Mesothelial cell of epicardium (in vitro differentiated cells): ENCODE results near the gene FAIM2. TPM values are rescaled to one million over a fixed set of nuclear protein-coding genes. Genes with fewer than 3 reads are reported as not detected.

Experiments
- DNase-seq, 2 experiments: peaks; one replicate each; pipeline ENCODE4 v3.0.0; 2021; ENCODE audit warnings: low spot score in 2 of 2; ENCODE audit not compliant: unreplicated experiment in 2 of 2
- H3K27ac Mint-ChIP-seq: 2 replicates; pipeline ENCODE4 v1.8.0; 2021; ENCODE audit warnings: mixed read lengths
- H3K27me3 Mint-ChIP-seq: 2 replicates; pipeline ENCODE4 v1.8.0; 2021; ENCODE audit warnings: low read depth, mixed read lengths
- H3K36me3 Mint-ChIP-seq: 2 replicates; pipeline ENCODE4 v1.8.0; 2021; ENCODE audit warnings: mixed read lengths
- H3K4me1 Mint-ChIP-seq: 2 replicates; pipeline ENCODE4 v1.8.0; 2021; ENCODE audit warnings: mixed read lengths
- H3K4me3 Mint-ChIP-seq: 2 replicates; pipeline ENCODE4 v1.8.0; 2021; ENCODE audit warnings: mild to moderate bottlenecking, moderate library complexity, mixed read lengths
- H3K9me3 Mint-ChIP-seq: 2 replicates; pipeline ENCODE4 v1.8.0; 2021; ENCODE audit warnings: mixed read lengths
- CTCF ChIP-seq: fragments of 200-600 bp; sonication (generic); IDR thresholded peaks from one replicate; pipeline ENCODE4 v1.5.0; 2021; ENCODE audit warnings: antibody characterized with exemption; ENCODE audit not compliant: unreplicated experiment
- total RNA-seq: library from RNA; stranded (reverse); gene quantifications from 3 replicates; pipeline ENCODE4 v1.2.1, GENCODE V29; 2021

The FAIM2 gene
- total RNA-seq, 1 donor from 2014 or later = 0.13 TPM

- peaks cover 15% of the 10 kb centered on the region for H3K27me3 Mint-ChIP-seq
Observed at GRCh38 chr12:49869816-49870500, 33.7 kb downstream of the FAIM2 start.

GRCh38 chr12:49868952-49869815, 34.5 kb downstream of the FAIM2 start:
- H3K4me1 Mint-ChIP-seq = peaks cover 46% of the 10 kb centered on the region
- peaks cover 20% of the 10 kb centered on the region for H3K27me3 Mint-ChIP-seq
- H3K36me3 Mint-ChIP-seq = no peaks in the 10 kb centered on the region
- H3K4me3 Mint-ChIP-seq = peak overlapping the region; percentile 37
- no peaks in the 10 kb centered on the region for H3K9me3 Mint-ChIP-seq
- DNase-seq = peak; percentile 53 to 80
- H3K27ac Mint-ChIP-seq = peak overlapping the region; percentile 85
- no peak for TF ChIP-seq CTCF

More at GRCh38 chr12:49869816-49870500, 33.7 kb downstream of the FAIM2 start:
- no peak for TF ChIP-seq CTCF
- Mint-ChIP-seq H3K36me3 (no peaks in the 10 kb centered on the region), H3K9me3 (no peaks in the 10 kb centered on the region), H3K4me3 (no peak overlapping the region), H3K27ac (peak overlapping the region; percentile 55), H3K4me1 (peaks cover 46% of the 10 kb centered on the region)
- no peak for DNase-seq

GRCh38 chr12:49868449-49868848, 35.3 kb downstream of the FAIM2 start:
- Mint-ChIP-seq H3K4me1 (peaks cover 46% of the 10 kb centered on the region), H3K27me3 (peaks cover 25% of the 10 kb centered on the region), H3K36me3 (no peaks in the 10 kb centered on the region), H3K27ac (peak overlapping the region; percentile 85), H3K4me3 (no peak overlapping the region), H3K9me3 (no peaks in the 10 kb centered on the region)
- no peak for DNase-seq
- TF ChIP-seq CTCF = no peak

DNA sequence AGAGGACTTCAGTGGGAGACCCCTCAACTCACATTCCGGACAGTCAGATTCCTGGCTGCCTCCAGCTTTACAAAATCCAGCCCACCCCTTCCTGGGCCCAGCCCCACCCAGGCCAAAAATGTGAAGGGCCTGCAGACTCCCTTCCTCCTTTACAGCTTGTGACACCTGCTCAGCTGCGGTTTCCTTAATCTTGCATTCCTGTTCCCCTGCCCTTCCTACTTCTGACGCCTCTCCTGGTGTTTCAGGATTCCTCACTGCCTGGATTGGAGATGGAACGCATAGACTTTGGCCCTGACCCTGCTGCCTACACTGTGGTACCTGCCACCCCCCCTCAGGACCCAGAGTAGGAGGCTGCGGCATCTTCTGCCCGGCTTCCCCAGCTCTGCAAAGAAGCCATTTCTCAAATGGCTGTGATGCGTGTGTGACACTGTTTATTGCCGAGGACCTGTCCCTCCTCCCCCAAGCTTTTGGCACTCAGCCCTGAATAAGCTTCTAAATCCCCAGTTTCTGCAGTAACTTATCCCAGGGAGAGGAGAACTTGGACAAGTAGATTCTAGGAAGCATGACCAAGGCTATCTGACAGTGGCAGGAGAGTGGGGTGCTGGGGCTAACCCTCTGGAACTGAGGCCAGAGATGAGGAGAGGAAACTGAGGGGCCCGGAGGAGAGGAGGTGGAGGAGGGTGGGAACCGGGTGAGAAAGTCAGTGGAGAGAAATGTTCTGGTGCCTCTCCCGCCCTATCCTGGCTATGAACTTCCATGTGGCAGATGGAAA, 35.9 kb downstream of the FAIM2 start:
- Mint-ChIP-seq H3K4me1 (peaks cover 46% of the 10 kb centered on the region), H3K9me3 (no peaks in the 10 kb centered on the region), H3K27ac (peak overlapping the region; percentile 83), H3K27me3 (peaks cover 25% of the 10 kb centered on the region), H3K36me3 (no peaks in the 10 kb centered on the region), H3K4me3 (peak overlapping the region; percentile 3)
- no peak for DNase-seq
- no peak for TF ChIP-seq CTCF

GRCh38 chr12:49866859-49867569, 36.7 kb downstream of the FAIM2 start:
- TF ChIP-seq CTCF = peak; percentile 97
- Mint-ChIP-seq H3K9me3 (no peaks in the 10 kb centered on the region), H3K27ac (peak overlapping the region; percentile 83), H3K4me1 (peaks cover 44% of the 10 kb centered on the region), H3K4me3 (no peak overlapping the region), H3K27me3 (peaks cover 25% of the 10 kb centered on the region), H3K36me3 (no peaks in the 10 kb centered on the region)
- DNase-seq = peak; percentile 57 to 90
